Dermis microvascular lymphatic vessel endothelial cell (primary cell): ENCODE results near the gene ABCB11. TPM values are rescaled to one million over a fixed set of nuclear protein-coding genes. Genes with fewer than 3 reads are reported as not detected.
A peak's percentile ranks its signal among the peaks of the same experiment; 100 is the strongest.
"Not testable (repeated sequence)": the region's sequence is repeated elsewhere in the genome, so short reads cannot be mapped to it uniquely, and the experiment has no call there.

ENCODE experiments used
- DNase-seq, 2 donors: peaks; one replicate each; pipeline versions ENCODE4 v3.0.0 to v3.0.0-alpha.2; 2010; ENCODE audit warnings: low read depth in 2 of 2
- total RNA-seq: library from RNA; depleted of rRNA; stranded (reverse); fragments of >200 nt; gene quantifications from 2 replicates; pipeline ENCODE4 v1.2.1, GENCODE V29; 2014

ABCB11 gene
- total RNA-seq, result not detected in 2 replicates

DNA sequence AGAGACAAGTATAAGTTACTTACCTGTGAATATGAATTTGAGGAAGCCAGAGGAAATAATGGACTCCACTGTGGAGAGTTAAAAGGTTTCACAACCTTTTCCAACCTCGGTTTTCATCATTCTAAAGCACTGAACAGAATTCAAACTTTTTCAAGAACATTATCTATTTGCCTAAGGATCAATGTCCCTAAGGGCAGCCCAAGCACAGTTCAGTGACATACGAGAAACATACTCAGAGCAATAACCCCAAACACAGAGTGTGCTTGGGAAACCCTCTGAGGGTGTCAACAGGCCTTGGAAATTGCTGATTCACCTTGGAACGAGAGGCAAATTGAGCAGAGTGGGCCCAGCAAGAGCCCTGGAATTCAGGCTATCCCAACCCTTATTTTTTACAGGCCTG lies at the start of gene ABCB11:
ABCB11 (minus strand) TSS at position 123 of the 400 bp plus-strand sequence. CDS start 13,199 bp downstream, outside the sequence.
- DNase-seq, result no peak

DNA sequence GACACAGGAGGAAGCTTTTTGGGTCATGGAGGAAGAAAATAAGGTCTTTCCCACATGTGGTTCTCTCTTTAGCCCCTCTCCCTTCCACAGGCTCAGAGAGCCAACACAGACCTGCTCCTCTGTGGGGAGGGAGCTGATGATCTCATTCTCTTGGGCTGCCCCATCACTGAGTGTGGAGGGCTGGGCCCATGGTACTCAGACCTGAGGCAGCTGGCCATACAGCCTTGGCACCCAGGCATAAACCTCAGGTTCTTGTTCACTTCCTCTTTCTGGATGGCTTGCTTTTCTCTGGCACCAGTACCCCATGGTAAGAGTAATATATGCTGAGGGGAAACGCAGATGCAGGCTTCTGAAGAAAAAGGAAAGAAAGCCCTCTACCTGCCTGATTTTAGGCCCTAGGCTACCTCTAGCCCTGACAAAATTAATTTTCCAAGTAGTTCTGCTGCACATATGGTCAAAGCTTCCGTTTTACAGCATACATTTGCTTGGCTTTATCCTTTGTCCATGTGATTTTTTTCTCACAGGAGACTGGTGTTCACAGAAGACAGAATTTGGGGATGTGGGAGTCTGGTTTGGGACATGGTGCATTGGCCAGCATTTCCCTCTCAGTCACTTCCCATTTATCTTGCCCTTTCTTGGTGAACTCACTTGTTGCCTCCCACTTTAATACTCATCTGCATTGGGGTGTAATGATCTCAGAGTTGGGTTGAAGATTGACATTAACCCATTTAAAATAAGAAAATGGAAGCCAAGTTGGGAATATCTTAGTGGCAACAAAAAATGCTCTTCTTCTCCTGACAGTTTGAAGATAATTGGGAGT lies 49.3 kb upstream of the ABCB11 start:
- no peak for DNase-seq

DNA sequence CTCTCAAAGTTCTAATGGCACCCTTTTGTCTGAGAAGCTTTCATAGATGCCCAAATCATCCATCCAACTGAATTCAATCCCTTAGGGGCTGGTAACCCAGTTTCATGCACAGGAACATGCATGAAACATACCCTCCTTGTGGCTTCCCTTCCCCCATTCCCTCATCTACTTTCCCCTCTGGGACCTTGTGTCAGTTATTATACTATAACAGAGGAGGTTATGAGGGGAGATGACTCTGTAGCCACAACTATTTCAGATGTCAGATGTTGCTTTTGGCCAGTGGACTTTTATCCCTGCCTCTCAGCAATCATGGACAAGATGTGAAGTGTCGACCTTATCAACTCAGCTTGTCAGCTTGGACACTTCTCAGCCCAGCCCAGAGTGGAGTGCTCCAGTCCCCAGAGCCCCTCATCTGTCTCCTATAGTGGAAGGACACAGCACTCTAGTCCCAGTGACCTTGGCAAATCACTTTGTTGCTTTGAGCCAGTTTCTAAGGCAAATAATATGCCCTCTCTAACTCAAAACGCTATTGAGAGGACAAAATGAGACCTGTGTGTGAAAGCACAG lies 46.6 kb upstream of the ABCB11 start:
- no peak for DNase-seq

DNA sequence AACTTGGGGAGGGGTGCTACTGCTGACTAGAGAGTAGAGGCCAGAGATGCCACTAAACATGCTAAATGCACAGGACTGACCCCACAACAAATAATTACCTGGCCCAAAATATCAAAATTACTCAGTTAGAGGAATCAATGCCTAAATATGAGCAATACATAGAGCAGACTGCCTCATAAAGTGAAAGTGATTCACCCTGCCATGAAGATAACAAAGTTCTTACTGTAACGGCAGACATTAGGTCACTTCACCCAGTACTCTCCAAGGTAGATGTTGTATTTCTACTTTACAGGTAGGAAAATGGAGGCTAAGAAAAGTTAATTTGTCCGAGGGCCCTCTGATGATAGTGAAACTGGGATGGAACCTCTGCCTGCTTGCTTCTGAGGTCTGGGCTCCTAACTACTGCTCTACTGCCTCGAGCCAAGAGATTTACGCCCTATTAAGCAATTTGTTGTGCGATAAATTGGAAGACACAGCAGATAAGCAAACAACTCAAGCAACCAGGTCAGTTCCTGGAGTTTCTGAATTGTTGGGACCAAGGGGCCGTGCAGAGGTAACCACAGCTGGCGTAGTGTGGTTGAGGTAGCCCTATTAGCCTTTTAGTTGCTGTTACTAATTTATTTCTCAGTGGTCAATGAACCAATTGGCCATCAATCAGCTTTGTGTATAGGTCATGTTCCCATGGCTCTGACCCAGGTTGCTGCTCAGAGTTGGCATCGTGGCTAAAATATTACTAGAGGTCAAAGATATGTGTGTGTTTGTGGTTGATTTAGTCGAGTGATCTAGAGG lies 43.0 kb upstream of the ABCB11 start:
- DNase-seq, result no peak

DNA sequence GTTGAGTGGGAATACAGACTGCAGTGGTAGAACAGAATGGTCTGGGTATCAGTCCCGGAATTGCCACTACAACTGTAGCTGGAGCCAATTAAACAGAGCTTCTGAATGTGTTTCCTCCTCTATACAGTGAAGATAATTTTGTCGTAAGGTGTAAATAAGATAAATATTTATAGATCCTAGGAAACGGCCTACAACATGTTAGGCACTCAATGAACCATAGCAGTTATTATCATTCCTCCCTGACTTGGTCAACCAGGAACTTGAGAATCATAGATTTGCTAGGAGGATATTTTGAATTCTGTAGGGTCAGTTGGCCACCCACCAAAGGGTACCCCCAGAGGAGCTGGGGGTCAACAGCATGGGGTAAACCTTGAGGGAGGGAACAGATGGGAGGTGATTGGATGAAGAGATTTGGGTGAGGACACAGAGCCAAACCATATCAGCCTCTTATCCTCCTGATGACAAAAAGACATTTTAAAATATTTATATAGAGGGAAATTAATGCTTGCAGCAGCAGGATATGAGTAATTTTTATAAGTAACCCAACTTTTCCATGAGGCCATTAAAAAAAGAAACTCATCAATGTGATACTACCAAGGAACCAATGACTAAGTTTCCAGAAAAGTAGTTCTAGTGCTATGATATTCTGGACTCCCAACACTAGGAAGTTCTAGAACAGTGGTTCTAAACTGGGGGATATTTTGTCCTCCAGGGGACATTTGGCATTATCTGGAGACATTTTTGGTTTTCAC lies 42.3 kb upstream of the ABCB11 start:
- no peak for DNase-seq

DNA sequence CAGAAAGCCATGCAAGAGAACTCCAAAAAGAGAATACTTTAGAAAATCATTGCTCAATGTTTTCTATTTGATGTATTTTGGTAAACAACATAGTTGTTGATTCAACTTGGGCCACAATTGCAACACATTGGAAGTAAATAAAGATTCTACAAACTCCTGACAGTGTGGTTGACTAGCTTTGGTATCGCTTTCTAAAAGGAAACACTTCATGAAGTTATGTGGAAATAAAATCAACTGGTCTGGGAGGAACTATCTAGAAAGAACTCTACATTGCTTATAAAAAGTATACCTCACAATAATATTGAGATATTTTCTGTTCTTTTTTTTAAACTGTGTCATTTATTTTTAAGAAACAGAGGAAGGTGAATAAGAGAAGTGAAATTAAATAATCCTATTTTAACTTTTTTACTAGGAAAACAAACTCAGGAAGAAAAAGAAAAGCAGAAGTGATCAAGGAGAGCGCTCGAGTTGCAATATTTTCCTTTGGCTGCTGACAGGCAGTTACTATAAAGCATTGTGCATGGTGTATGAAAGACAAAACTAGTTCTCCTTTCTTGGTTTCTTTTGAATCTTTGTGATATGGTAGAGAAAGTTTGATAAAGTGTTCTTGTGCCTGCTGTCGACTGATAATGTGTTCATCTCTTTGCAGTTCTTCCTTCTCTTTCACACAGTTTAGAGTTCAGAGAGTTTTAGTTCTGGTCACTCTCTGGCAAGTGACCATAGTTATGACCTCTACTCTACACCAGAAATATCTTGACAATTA lies 41.2 kb upstream of the ABCB11 start:
- DNase-seq, result no peak

DNA sequence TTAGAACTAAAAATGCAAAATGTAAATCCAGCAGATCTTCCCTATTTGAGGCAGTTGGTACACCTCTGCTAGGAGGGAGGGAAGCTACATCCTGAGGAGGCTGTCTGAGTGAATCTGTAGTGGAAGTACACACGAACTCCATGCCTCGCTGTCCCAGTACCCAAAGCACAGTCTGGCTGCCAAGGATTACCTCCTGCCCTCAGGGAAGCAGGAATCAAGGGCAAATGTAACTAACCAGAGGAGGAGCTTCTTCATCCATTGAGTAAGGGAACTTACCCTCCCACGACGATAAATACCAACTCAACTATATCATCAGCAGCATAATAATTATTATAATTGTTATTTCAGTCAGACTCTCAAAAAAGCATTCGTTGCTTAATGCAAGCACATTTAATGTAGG lies 40.3 kb upstream of the ABCB11 start:
- DNase-seq, result no peak

DNA sequence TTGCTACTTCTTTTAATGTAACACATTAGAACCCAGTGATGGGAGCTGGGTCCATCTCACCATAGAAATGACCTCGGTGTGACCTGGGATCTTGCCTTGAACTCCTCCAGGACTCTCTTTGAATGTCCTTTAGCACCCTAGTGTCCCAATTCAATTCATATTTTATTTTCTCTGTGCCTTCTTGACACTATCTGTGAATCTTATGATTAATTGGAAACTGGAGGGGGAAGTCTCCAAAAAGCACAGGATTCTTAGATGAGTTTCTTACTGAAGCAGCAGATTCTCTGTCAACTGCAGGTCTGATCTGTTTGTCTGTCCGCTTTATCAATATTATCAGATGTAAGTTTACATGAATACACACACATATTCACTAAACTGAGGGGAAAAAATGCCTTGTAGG lies 38.7 kb upstream of the ABCB11 start:
- DNase-seq, result no peak

DNA sequence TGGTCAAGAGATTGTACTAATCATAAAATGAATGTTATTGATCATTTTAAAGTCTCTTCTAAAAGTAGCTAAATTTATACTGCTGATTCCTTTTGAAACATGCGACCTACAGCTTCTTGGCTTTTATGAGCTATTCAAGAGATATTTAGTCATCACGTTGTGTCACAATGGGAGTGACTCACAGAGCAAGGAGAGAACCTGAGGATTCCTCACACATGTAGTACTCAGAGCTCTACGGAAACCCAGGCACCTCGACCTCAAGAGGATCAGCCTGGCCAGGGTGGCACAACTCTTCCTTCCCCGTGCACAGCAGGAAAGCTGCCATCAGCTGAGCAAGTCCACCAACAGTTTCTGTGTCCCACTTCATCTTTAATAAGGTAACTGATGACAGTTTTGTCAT lies 38.2 kb upstream of the ABCB11 start, which contains the start of gene DHRS9:
DHRS9 (plus strand) TSS at position 223 of the 400 bp plus-strand sequence. CDS start 12,019 bp downstream, outside the sequence.
- peak in 1 of 2 donors; percentile 56 for DNase-seq

DNA sequence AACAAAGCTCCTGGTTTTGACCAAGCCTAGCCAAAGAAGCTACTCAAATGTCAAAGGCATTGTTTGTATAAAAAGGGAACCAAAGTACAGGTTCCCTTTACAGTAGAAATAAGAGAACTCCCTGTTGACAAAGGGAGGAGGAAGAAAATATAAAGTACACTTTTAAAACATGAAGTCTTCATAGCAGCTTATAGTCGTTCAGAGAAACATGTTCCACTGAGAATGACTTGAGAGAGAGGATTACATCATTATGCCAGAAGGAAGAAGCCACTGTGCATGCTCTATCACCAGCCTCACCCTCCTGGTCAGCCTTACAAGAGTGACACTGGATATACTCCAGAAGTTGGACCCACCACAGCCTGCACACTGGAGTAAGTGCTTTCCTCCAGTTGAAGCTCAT lies 35.8 kb upstream of the ABCB11 start:
- no peak for DNase-seq

DNA sequence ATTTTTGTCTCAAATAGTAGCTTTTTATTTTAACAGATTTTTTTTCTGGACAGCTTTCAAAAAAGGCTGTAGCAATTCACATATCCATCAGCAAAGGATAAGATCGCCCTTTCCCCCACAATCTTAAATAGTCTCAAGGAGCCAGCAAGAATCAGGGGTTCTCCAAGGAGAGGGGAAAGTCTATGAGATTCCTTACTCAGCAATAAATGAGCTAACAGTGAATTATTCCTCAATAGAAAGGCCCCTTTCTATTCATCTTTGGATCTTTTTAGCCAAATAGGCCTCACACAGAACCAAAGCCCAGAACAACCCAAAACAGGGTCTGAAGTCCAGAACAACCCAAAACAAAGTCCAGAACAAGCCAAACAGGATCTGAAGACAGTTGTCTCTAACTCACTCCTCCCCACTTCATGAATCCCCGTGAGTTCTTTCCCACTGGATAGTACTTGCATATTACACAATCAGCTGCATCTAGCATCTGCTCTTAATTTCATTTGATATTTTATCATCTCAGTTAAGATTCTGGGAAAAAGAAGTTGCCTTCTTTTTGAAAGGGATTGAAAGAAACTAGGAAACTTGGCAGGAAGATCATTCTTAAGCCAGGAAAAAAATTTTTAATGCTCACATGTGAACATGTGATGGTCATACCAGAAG lies 34.9 kb upstream of the ABCB11 start:
- no peak for DNase-seq

DNA sequence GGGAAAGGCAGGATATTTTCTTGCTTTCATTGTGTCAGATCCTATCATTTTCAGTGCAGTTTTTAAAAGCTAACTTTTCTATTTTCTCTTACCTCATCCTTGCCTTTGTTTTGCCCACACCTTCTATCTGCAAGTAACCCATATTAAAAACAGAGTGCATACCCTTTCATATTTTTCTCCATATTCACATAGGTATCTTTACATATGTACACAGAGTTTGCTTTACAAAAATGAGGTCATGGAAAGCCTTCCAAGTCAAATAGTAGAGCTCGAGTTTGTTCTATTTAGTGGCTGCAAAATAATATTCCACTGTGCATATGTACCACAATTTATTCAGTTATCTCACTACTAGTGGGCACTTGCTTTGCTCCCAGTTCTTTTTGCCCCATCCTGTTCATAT lies 34.3 kb upstream of the ABCB11 start:
- DNase-seq, result no peak

DNA sequence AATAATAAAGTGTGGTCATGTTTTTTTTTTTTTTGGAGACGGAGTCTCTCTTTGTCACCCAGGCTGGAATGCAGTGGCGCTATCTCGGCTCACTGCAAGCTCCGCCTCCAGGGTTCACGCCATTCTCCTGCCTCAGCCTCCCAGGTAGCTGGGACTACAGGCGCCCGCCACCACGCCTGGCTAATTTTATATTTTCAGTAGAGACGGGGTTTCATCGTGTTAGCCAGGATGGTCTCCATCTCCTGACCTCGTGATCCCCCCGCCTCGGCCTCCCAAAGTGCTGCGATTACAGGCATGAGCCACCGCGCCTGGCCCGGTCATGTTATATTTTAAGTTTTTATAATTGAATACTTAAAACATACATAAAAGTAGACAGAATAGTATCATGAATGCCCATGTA lies 33.1 kb upstream of the ABCB11 start:
- DNase-seq, result not testable (repeated sequence)

DNA sequence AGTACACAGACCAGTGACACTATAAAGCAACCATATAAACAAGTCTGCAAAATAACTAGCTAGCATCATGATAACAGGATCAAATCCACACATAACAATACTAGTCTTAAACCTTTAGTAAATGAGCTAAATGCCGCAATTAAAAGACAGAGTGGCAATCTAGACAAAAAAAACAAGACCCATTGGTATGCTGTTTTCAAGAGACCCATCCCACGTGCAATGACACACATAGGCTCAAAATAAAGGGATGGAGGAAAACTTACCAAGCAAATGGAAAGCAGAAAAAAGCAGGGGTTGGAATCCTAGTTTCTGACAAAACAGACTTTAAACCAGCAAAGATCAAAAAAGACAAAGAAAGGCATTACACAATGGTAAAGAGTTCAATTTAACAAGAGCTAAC lies 23.5 kb upstream of the ABCB11 start:
- DNase-seq, result not testable (repeated sequence)

DNA sequence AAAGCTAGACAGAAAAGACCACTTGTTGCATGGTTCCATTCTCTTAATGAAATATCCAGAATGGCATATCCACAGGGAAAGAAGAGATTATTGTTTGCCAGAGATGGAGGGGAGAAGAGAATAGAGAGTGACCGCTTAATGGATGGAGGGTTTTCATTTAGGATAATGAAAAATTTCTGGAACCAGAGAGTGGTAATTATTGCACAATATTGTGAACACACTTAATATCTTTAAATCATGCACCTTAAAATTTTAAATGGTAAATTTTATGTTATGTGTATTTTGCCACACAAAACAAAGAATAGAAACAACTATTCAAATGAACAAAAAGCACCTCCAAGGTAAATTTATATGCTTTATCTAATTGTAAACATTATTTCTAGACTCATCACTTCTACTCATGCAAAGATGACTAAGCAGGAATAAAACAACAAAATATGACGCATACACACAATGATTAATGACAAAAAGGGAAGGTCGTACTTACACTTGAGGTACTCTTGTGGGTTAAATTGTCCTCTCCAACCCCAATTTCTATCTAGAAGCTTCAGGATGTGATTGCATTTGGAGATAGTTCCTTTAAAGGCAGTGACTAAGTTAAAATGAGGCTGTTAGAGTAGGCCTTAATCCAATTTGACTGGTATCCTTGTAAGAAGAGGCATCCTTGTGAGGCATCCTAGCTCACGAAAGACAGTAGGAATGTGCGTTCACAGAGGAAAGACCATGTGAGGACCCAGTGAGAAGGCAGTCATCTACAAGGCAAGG lies 19.5 kb upstream of the ABCB11 start:
- DNase-seq, result peak in 1 of 2 donors; percentile 5

DNA sequence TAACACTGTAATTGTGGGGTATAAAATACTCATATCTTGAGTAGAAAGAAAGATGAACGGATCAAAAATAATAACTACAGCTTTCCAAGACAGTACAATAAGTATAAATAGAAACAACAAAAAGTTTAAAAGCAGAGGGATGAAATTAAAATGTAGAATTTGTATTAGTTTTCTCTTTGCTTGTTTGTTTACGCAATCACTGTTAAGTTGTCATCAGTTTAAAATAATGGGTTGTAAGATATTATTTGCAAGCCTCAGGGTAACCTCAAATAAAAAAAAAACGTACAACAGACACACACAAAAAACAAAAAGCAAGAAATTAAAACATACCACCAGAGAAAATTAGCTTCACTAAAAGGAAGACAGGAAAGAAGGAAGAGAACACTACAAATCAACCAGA lies 18.0 kb upstream of the ABCB11 start:
- no peak for DNase-seq

DNA sequence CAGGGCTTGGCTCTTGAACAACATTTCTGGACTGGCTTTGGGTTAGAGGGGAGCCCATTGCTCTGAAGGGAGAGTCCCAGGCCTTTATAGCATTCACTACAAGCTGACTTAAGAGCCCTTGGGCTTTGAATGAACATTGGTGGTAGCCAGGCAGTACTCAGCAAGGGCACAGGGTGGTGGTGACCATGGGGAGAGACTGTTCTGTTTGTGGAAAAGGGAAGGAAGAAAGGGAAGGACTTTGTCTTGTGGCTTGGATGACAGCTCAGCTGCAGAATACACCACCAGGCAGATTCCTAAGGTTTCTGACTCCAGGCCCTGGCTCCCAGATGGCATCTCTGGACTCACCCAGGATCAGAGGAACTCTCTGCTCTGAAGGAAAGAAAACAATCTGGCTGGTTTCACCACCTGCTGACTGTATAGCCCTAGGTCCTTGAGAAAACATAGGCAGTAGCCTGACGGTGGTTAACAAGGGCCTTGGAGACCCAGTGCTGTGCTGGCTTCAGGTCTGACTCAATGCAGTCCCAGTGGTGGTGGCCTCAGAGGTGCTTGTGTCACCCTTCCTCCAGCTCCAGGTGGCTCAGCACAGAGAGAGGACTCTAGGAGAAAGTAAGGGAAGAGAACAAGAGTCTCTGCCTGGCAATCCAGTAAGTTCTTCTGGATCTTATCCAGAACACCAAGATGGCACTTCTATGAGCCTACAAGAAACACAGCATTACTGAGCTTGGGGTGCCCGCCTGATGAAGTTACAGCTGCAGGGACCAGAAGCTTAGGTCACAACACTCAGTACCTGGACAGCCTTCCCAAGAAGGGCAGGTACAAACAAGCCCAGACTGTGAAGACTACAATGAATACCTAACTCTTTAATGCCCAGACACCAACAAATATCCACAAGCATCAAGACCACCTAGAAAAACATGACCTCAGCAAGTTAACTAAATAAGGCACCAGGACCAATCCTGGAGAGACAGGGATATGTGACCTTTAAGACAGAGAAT lies 16.4 kb upstream of the ABCB11 start:
- no peak for DNase-seq

DNA sequence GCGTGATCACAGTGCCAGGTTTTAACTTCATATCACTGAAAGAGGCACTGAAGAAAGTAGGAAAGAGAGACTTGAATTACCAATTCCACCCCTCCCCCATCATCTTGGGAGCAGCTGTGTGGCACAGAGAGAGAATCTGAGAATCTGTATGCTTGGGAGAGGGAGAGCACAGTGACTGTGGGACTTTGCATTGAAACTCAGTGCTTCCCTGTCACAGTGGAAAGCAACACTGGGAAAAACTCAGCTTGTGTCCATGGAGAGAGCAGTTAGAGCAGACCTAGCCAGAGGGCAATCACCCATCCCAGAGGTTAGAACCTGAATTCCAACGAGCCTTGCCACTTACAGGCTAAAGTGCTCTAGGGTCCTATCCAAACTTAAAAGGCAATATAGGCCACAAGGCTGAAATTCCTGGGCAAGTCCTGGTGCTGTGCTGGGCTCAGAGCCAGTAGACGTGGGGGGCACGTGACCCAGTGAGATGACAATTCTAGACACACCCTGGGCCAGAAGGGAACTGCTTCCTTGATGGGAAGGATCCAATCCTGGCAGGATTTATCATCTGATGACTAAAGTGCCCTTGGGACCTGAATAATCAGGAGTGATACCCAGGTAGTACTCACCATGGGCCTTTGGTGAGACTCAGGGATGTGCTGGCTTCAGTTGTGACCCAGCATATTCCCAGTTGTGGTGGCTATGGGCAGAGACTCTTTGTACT lies 15.5 kb upstream of the ABCB11 start:
- no peak for DNase-seq
